NCI-H2029 (cell line): ENCODE measurements around the gene PTPRG.
"Not testable (repeated sequence)": the region's sequence is repeated elsewhere in the genome, so short reads cannot be mapped to it uniquely, and the experiment has no call there.

ENCODE experiments used
- DNase-seq: peaks from one replicate; lab custom pipeline; 2025; lab: John Stamatoyannopoulos, UW

Gene PTPRG

DNA sequence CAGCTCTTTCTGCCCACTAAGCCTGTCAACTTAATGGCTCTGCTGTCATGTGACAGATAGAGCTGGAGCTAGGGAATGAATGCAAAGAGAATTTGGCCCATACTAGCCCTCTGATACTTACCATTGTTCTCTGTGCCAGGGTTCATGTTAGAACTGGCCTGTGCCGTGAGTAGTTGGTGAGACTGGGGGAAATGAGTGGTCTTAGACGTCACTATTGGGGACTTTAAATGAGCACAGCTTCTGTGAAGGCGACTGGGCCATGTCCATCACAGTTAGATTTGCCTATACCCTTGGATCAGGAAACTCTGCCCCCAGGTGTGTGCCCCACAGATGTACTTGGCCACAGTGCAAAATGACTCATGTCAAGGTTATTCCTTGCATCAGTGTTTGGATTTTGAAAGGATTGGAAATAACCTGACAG lies 124.9 kb downstream of the PTPRG start:
- no peak for DNase-seq

DNA sequence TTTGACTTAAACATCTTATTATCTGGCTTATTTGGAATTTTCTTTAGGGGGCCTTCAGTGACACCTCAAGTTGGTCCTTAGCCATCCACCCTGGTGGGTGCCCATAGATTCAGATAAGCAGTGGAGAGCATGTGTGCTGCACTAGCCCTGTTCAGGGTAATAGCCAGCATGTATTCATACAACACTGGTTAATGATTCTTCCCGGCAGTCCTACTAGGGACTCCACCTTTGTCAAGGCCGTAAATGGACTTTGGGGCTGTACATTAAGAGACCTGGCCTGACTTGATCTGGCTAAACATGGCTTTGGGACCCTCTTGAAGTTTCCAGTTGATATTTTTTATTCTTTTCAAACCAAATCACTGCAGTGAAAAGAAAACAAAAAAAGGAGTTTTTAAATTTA lies 125.8 kb downstream of the PTPRG start:
- DNase-seq, result no peak

DNA sequence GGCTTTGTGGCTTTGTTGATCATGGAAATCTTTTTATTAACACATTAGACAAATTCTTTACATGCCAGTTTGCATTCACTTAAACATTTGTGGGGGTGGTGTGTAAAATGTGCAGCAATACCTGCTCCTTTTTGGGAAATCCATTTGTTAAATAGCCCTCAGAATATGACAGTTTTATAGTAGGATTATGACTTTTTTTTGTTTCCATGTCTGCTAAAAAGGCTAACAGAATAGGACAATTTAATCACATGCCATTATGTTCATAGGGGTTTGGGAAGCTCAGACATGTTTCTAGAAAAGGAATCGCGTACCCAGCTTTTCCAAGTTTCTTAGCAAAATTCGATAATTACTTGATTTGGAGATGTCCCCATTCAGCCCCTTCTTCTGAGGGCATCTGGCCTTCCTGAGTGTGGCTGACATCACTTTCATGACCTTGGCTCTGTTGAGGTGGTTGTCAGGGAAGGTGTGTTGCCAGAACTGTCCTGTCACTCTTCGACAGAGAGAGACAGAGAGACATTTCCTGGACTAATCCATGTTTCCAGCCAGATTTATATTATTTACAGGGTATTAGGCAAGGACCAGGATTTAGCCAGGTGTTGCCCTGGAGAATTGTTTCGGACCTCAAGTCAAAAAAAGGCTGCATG lies 126.4 kb downstream of the PTPRG start:
- no peak for DNase-seq

DNA sequence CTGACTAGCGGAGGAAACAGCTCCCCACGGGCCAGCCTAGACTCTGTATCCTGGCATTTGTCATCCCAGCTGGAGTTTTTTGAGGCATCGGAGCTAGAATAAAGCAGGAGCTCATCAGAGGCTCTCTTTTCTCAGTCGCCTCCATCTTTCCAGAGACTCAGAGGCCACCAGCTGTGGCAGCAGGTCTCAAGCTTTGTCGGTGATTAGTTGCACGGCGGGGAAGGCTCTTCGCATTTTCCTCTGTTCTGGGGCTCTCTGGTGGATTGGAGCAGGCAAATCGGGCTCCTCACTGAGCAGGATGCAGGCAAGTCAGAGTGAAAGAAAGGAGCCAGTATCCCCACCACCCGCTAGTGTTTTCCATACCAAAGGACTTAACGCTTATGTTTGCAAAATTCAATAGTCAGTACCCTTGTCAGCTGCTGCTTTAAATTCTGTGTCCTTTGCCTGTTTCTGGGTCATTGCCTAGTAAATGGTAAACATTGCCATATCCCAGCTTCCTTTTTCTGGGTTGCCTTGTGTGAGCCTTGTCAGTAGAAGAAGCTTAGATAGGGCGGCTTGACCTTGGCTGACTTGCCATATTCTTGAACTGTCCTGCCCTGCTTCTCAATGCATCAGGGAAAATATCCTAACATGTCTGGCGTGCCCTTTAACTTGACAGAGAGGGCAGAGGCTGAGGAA lies 127.1 kb downstream of the PTPRG start:
- DNase-seq, result no peak

DNA sequence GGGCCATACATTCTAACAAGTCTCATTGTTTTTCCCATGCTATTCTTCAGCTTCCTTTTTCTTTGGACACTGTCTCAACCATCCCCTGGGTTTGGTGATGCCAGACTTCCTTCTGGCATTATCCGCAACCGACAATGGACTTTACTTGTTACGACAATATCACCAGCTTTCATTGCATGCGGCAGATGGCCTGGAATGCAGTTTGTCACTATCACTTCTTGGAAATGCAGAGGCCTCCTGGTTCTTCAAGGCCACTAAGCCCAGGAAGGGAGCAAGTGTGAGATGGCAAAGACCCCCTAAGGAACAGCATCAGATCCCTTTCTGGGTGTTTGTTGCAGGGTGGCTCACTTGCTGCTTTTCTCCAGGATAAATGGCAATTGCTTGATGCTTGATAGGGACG lies 128.6 kb downstream of the PTPRG start:
- no peak for DNase-seq

DNA sequence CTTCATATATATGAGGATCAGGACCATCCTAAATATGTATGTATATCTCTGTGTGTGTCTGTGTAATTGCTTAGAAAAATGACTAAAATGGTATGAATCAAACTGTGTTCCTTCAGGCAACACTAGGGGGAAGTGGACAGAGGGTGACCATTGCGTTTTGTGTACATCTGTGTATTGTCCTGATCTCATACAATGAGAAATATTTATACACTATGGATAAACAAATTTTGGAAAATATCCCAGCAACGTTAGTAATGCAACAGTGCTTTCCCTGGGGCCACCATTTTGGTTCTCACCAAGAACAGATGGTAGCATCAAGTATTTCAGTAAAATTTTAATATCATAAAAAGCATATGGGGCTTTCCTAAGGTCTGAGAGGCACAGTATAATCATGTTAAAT lies 130.1 kb downstream of the PTPRG start:
- DNase-seq, result no peak

DNA sequence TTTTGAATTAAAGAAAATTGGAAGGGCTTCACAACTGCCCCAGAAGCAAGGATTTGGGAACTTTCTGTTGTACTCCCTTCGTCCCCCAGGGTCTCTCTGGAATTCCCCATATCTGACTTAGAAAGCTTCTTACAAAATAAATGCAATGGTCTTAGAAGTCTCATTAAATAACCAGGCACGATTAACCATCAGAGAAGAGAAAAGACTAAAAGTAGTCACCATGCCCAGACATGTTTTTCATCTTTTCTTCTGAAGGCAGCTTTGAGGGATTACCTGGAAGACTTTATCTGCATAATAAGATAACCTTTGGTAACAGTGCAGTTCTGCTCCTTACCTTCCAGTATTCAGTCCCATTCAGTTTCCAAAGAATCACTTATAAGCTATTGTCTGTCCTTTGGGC lies 135.9 kb downstream of the PTPRG start:
- no peak for DNase-seq

DNA sequence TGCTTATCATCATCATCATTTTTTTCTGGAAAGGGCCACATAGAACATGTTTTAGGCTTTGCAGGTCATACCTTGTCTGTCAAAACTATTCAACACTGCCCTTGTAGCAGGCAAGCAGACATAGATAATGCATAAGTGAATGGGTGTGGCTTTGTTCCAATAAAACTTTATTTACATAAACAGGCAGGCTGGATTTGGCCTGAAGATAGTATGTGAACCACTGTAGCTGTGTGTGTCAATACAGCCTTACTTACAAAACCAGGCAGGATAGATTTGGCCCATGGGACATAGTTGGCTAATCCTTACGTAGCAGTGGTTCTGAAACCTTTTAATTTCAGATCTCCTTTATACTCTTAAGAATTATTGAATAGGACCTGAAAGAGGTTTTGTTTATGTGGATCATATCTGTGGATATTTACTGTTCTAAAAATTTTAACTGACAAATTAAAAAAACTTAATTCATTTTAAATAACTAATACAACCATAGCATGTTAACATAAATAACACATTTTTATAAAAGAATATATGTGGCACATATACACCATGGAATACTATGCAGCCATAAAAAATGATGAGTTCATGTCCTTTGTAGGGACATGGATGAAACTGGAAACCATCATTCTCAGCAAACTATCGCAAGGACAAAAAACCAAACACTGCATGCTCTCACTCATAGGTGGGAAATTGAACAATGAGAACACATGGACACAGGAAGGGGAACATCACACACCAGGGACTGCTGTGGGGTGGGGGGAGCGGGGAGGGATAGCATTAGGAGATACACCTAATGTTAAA lies 137.1 kb downstream of the PTPRG start:
- DNase-seq, result not testable (repeated sequence)

DNA sequence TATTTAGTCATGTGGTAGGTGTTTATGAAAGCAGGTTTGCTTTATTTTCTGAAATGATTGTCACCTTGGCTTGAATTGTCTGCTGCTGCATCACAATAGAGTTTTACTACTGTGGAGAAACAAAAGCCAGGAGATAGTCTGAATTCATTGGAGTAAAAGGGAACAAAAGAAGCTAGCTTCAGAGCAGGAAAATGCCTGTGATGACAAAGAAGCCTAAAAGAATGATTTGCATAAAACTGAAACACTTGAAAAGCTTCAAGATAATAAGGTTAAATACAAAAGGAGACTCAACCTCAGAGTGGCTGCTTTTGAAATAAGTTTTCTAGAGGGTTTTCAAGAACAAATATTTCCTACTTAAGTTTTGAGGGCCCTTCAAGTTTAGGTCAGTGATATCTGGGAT lies 138.3 kb downstream of the PTPRG start:
- DNase-seq, result no peak

DNA sequence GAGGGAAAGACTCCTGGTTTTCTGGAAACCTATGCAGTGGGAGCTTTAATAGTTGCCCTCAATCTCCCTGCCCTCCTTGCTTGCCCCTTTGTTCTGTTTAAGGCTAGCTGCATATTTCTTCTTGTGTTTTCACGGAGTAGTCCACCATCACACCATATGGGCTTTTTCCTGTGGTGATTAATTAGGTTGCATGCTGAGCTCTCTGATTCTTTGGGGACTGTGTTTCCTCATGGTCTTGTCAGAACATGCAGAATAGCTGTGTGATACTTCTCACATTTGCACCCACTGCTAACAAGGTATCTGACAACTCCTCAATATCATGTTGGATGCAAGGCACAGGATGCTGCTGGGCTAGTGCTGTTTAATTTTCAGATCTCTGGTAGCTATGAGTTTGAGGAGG lies 139.6 kb downstream of the PTPRG start:
- no peak for DNase-seq

DNA sequence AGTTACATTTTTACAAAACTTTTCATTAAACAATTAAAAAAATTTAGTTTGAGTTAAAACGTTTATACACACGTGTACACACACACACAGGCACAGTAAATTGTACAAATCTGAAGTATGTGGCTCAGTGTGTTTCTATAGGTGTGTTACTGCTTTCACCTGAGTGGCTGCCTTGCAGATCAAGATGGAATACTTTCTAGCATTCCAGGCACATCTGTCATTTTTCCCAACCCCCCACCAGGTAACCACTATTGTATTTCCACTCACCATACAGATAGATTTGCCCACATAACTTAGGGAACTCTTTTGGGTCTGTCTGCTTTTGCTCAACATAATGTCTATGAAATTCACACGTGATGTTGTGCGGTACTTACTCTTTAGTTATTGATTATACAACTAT lies 141.1 kb downstream of the PTPRG start:
- no peak for DNase-seq

DNA sequence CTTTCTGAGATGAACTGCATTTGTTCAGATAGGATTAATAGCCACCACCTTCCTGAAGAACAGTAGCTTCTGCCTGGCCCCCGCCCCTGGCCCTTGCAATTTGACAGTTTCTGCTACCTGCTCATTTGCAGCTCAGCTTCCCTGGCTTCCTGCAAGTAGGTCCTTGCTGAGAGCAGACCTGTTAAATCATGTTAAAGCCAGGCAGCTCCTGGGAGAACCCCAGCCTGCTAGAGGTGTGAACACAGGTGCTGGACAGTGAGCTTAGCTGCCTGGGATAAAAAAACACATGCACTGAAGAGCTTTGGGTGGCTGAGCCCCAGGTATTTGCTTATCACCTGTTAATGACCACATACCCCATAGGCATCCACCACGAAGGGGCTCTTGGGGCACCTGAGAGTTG lies 143.4 kb downstream of the PTPRG start:
- no peak for DNase-seq

DNA sequence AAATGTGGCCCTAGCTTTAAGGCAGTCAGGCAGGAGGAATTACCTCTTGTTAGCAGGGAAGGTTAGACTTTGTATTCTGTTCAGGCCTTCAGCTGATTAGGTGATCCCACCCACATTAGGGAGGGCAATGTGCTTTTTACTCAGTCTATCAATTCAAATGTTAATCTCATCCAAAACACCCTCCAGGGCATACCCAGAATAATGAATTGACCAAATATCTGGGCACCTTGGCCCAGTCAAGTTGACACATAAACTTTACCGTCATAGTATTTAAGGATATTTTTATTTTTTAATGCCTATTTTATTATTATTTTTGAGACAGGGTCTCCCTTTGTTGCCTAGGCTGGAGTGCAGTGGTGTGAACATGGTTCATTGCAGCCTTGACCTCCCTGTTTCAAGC lies 146.1 kb downstream of the PTPRG start:
- DNase-seq, result no peak

DNA sequence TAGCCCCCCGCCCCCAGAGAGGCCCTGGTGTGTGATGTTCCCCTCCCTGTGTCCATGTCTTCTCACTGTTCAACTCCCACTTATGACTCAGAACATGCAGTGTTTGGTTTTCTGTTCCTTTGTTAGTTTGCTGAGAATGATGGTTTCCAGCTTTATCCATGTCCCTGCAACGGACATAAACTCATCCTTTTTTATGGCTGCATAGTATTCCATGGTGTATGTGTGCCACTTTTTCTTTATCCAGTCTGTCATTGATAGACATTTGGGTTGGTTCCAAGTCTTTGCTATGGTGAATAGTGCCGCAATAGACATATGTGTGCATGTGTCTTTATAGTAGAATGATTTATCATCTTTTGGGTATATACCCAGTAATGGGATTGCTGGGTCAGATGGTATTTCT lies 149.5 kb downstream of the PTPRG start:
- DNase-seq, result not testable (repeated sequence)

DNA sequence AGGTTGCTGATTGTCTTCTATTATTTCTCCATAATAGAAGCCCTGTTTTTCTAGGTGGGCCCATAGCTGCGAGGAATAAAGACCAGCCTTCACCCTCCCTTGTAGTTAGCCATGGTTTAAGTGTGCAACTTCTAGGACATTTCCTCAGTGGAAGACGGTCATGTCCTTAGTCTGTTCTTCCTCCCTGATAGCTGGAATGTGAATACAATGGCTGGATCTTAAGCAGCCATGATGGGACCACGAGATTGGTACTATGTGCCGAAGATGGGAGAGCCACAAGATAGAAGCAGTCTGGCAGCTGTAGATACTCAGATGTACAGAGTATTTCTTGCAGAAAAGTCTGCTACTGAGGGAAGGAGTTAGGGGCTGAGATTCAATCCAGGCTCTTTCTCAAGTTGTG lies 152.9 kb downstream of the PTPRG start:
- DNase-seq, result no peak

DNA sequence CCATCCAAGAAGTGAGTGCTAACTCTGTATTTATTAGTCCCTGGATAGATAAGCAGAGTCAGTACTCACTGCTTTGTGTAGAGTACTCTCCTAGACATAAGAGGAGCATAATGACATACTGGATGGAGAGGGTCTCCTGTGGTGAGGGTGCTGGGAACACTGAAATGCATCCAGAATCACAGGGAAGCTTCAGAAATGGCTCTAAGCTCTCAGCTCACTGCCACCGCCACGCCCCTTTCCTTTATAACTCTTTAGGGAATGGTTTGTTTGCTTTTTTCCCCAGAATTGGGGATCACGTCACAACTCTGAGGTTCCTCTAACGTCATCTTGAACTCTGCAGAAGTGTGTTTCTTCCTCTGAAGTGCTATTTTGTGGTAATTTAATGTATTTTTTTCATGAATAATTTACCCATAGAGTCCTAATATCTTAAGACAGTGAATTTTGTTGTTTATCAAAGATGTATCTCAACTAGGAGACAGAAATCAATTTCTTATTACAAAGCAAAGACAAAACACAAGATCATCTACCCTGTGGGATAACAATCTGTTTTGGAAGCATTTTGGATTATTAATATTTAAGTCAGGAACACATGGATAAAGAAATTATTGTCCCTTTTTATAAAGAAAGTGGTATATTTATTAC lies 154.6 kb downstream of the PTPRG start:
- no peak for DNase-seq

DNA sequence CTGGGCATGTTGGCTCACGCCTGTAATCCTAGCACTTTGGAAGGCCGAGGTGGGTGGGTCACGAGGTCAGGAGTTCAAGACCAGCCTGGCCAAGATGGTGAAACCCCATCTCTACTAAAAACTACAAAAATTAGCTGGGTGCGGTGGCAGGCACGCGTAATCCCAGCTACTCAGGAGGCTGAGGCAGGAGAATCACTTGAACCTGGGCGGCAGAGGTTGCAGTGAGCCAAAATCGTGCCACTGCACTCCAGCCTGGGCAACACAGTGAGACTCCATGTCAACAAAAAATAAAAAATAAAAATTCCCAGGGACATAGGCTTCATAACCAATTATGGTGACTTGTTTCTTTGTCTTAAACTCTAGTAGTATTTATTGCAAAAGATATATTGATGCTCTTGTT lies 155.3 kb downstream of the PTPRG start:
- not testable (repeated sequence) for DNase-seq

DNA sequence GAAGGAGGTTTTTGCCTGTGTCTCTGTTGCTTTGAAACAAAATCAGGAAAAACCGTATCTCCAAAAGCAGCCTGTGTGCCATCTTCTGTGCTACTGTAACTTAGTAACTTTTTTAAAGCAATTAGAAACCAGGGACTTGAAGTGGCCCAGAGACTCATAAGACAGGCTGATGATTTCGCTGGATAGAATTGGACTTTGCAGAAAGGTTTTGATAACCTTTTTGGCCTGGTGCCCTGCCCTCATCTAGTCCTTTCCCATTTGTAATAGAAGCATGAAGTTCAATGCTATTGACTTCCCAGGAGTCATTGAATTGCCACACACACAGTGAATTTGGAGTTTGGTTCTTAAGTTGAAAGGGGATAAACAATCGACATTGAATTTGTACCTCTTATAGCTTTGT lies 157.2 kb downstream of the PTPRG start:
- no peak for DNase-seq

DNA sequence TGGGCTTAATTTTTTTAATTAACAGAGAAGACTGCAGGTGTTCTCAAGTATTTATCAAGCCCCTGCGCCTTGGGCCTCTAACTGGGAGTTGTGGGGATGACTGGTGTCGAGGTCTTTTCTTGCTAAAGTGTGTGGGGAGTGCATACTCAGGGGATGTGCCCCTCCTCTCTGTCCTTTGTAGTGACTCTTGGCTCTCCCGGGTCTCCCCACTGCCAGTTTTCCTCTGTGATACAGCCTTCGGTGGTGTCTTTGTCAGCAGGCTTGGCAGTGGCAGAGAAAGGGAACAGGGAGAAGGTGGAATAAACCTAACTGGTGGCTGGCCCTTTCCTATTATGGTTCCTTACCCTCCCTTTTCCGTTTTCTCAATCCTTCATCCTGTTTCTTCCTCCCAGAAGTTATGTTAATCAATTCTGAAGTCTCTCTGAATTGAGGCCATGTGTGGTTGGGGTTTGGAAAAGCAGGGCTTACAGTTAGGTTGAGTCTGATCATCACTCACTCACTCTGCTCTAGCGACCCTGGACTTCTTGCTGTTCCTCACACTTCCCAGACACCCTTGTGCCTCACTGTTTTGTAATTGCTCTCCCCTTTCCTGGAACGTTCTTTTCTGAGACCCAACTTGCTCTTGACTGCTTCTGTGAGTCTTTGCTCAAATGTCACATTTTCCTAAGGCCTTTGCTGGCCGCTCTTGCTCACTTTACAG lies 158.1 kb downstream of the PTPRG start:
- no peak for DNase-seq

DNA sequence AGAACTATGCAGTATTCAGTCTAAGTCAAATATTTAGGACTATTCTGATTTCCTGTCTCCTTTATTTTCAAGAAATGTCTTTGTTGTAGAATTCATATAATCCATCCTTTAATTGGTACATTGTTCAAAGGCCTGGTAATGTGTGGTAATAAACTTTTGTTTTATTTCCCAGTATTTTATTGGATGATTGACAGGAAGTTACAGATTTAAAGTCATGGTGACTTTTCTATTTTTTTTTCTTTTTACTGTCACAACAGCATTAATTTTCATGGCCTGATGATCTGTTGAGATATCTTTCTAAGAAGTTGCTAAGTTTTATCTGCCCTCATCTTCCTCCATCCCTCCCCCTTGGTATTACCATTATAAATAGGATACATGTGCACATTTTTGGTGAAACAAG lies 161.7 kb downstream of the PTPRG start:
- DNase-seq, result no peak

DNA sequence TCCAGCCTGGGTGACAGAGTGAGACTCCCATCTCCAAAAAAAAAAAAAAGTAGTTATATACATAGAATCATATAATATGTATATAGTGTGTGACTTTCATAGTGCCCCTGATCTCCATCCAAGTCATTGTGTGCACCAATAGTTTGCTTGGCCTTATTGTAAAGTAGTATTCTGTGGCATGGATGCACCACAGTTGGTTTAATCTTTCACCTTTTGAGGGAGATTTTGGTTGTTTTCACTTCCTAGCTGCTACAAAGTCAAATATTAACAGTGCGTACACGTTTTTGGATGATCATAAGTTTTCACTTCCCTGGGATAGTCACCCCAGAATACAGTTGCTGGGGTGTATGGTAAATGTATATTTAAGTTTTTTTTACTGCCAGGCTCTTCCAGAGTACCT lies 162.8 kb downstream of the PTPRG start:
- no peak for DNase-seq

DNA sequence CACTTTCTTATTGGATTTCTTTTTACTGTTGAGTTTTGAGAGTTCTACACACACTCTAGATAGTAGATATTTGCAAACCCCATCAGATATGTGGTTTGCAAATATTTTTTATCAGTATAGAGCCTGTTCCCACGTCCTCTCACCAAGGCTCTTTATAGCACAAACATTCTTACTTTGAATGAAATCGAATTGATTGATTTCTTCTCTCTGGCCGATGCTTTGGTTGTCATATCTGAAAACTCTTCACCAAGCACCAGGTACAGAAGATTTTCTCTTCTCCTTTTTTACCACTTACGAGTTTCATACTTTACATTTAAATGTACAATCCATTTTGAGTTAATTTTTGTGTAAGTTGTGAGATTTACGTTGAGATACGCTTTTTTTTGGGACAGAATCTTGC lies 163.4 kb downstream of the PTPRG start:
- DNase-seq, result no peak
